Astrocyte (in vitro differentiated cells and primary cell): ENCODE measurements around the gene ME3.

Experiments used
- EZH2 ChIP-seq: IDR thresholded peaks from 2 replicates; pipeline ENCODE4 v1.6.1; 2012; ENCODE audit warnings: mild to moderate bottlenecking, low read length, inconsistent platforms; ENCODE audit not compliant: insufficient read depth
- TF ChIP-seq, protein P1 (sequence below): IDR thresholded peaks from 2 replicates; pipeline ENCODE4 v1.5.1; 2011; ENCODE audit warnings: low read depth, mild to moderate bottlenecking, inconsistent platforms, low read length, moderate library complexity; ENCODE audit not compliant: insufficient read depth

DNA sequence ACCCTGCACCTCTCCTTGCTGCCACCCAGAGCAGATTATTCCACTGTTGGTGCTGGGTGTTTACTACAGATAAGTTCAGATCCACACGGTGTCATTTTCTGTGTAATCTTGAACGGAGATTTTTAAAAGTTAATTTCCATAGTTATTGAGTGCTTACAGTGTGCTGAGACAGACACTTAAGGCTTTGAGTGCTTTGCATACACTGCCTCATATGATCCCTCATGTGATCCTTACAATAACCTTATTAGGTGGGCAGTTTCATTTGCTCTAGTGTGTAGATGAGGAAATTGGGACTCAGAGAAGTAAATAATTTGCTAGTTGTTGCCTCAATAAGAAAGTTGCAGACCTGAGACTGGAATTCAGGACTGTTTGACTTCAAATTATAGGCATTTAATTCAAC lies 32.3 kb upstream of the ME3 start:
- TF ChIP-seq, protein P1, sequence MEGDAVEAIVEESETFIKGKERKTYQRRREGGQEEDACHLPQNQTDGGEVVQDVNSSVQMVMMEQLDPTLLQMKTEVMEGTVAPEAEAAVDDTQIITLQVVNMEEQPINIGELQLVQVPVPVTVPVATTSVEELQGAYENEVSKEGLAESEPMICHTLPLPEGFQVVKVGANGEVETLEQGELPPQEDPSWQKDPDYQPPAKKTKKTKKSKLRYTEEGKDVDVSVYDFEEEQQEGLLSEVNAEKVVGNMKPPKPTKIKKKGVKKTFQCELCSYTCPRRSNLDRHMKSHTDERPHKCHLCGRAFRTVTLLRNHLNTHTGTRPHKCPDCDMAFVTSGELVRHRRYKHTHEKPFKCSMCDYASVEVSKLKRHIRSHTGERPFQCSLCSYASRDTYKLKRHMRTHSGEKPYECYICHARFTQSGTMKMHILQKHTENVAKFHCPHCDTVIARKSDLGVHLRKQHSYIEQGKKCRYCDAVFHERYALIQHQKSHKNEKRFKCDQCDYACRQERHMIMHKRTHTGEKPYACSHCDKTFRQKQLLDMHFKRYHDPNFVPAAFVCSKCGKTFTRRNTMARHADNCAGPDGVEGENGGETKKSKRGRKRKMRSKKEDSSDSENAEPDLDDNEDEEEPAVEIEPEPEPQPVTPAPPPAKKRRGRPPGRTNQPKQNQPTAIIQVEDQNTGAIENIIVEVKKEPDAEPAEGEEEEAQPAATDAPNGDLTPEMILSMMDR: no peak
- TF ChIP-seq EZH2: no peak
